ENCODE results near the gene DDA1. TPM values are rescaled to one million over a fixed set of nuclear protein-coding genes. Genes with fewer than 3 reads are reported as not detected.

The DDA1 gene
- total RNA-seq, 4 donors from 2014 or later: 13.2 to 58.5 (median 19.9) TPM

GRCh38 chr19:17282488-17283125, 26.8 kb upstream of the DDA1 start:
- peaks cover 0 to 23% of the 10 kb centered on the region in 2 donors for H3K36me3 ChIP-seq
- H3K27ac ChIP-seq: no peak overlapping the region
- no peaks in the 10 kb centered on the region for H3K9me3 ChIP-seq
- peak; percentile 90 for ATAC-seq
- 10 to 13% methylated on average over 3 to 4 of the region's 45 CpGs for WGBS, 2 donors (ENCODE audit: low coverage in 1 of 2)
- peak in 3 of 4 experiments; percentile 89 to 96 (median 89) for TF ChIP-seq CTCF (IDR thresholded peaks at IDR 0.05)
- no peak for TF ChIP-seq POLR2AphosphoS5 (IDR thresholded peaks at IDR 0.05)
- TF ChIP-seq EP300 (IDR thresholded peaks at IDR 0.05): no peak
- H3K4me1 ChIP-seq: peaks cover 0 to 19% (median 17%) of the 10 kb centered on the region in 3 donors
- H3K4me3 ChIP-seq: peak overlapping the region; percentile 5 to 43
- peaks cover 26% of the 10 kb centered on the region for H3K27me3 ChIP-seq

GRCh38 chr19:17283504-17283996, 25.8 kb upstream of the DDA1 start:
- TF ChIP-seq POLR2AphosphoS5 (IDR thresholded peaks at IDR 0.05) (no peak), CTCF (IDR thresholded peaks at IDR 0.05) (no peak), POLR2A (IDR thresholded peaks at IDR 0.05) (no peak), EP300 (IDR thresholded peaks at IDR 0.05) (no peak)
- Histone ChIP-seq H3K4me1 (peaks cover 0 to 19% (median 17%) of the 10 kb centered on the region in 3 donors), H3K9me3 (no peaks in the 10 kb centered on the region), H3K27me3 (peaks cover 26% of the 10 kb centered on the region), H3K4me3 (no peak overlapping the region), H3K36me3 (peaks cover 0 to 13% of the 10 kb centered on the region in 2 donors), H3K27ac (no peak overlapping the region)
- 82% methylated on average over 2 of the region's 7 CpGs; no CpG with 5 or more reads in 1 of the 2 donors for WGBS, 2 donors (ENCODE audit: low coverage in 1 of 2)
- ATAC-seq: no peak

GRCh38 chr19:17285415-17286135, 23.8 kb upstream of the DDA1 start:
- Histone ChIP-seq H3K4me1 (peaks cover 0 to 27% (median 17%) of the 10 kb centered on the region in 3 donors), H3K27me3 (peaks cover 26% of the 10 kb centered on the region), H3K27ac (no peak overlapping the region), H3K4me3 (no peak overlapping the region), H3K36me3 (no peaks in the 10 kb centered on the region), H3K9me3 (no peaks in the 10 kb centered on the region)
- WGBS, 2 donors (ENCODE audit: low coverage in 1 of 2): 0 to 61% methylated on average over 1 to 3 of the region's 18 CpGs
- ATAC-seq: no peak
- no peak for TF ChIP-seq EP300 (IDR thresholded peaks at IDR 0.05)
- no peak for TF ChIP-seq CTCF (IDR thresholded peaks at IDR 0.05)
- TF ChIP-seq POLR2A (IDR thresholded peaks at IDR 0.05): no peak
- TF ChIP-seq POLR2AphosphoS5 (IDR thresholded peaks at IDR 0.05): no peak

- Histone ChIP-seq H3K27ac (no peak overlapping the region), H3K4me3 (no peak overlapping the region), H3K4me1 (peaks cover 0 to 25% (median 16%) of the 10 kb centered on the region in 3 donors), H3K27me3 (peaks cover 21% of the 10 kb centered on the region), H3K9me3 (no peaks in the 10 kb centered on the region), H3K36me3 (no peaks in the 10 kb centered on the region)
- TF ChIP-seq POLR2A (IDR thresholded peaks at IDR 0.05): no peak
- TF ChIP-seq CTCF (IDR thresholded peaks at IDR 0.05): no peak
- no peak for TF ChIP-seq POLR2AphosphoS5 (IDR thresholded peaks at IDR 0.05)
- TF ChIP-seq EP300 (IDR thresholded peaks at IDR 0.05): no peak
- 75% methylated on average over 2 of the region's 11 CpGs; no CpG with 5 or more reads in 1 of the 2 donors for WGBS, 2 donors (ENCODE audit: low coverage in 1 of 2)
- ATAC-seq: no peak
Observed at GRCh38 chr19:17286263-17286662, 23.1 kb upstream of the DDA1 start.
